Measurements from ENCODE around the gene SPATA13. TPM values are rescaled to one million over a fixed set of nuclear protein-coding genes. Genes with fewer than 3 reads are reported as not detected.

The SPATA13 gene
- total RNA-seq, 1 donor from 2014 or later: 8.0 TPM

DNA sequence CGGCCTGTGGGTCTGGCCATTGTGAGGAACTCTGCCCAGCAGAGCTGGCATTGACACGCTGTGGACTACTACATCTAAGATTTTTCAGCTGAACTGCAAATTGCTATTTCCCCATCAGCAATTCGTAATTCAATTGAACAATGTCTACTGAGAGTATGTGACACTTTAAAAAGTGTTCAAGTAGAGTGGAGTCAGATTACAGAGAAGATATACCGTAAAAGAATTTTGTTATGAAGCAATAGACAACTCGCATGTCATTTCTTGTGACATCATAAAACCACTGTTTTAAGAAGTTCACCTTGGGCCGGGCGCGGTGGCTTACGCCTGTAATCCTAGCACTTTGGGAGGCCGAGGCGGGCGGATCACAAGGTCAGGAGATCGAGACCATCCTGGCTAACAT is 116.3 kb downstream of the SPATA13 start:
- no peak for DNase-seq (ENCODE audit: low read depth, low spot score)

DNA sequence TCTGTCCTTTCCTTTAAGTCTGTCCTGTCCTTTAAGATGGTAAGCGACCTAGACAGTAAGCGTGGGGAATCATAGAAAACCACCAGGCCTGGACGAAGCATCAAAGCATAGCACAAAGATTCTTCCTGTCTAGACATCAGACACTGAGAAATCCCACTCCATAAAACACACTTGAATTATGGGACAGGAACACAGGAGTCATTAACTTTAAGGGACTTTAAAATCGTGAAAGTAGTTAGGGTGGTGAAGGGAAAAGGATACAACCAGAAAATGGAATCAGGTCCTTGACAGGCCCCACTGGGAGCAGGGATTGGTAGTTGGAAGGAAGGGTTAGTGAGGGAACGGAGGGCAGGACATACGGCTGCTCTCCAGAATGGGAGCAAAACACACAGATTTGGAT is 117.2 kb downstream of the SPATA13 start:
- DNase-seq (ENCODE audit: low read depth, low spot score): no peak

- DNase-seq (ENCODE audit: low read depth, low spot score): no peak
Observed at GRCh38 chr13:24279327-24280110, 119.0 kb downstream of the SPATA13 start.

DNA sequence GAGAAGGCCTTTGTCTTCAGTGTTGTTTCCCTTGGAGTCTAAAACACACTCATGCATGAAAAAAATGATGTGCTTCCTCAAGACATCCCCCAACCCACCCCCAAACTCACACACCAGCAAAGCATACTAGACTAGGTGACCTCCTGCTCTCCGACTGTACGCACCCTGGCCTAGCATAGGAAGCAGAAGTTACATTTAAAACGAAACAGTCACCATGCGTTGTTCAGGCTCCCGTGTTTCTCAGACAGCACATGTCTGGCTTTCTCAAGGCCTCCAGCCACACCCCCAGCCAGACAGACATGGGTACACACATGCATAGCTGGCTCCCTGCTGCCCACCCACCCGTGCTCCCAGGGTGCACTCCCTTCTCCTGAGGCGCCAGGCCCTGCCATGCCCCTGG is 120.2 kb downstream of the SPATA13 start:
- no peak for DNase-seq (ENCODE audit: low read depth, low spot score)

DNA sequence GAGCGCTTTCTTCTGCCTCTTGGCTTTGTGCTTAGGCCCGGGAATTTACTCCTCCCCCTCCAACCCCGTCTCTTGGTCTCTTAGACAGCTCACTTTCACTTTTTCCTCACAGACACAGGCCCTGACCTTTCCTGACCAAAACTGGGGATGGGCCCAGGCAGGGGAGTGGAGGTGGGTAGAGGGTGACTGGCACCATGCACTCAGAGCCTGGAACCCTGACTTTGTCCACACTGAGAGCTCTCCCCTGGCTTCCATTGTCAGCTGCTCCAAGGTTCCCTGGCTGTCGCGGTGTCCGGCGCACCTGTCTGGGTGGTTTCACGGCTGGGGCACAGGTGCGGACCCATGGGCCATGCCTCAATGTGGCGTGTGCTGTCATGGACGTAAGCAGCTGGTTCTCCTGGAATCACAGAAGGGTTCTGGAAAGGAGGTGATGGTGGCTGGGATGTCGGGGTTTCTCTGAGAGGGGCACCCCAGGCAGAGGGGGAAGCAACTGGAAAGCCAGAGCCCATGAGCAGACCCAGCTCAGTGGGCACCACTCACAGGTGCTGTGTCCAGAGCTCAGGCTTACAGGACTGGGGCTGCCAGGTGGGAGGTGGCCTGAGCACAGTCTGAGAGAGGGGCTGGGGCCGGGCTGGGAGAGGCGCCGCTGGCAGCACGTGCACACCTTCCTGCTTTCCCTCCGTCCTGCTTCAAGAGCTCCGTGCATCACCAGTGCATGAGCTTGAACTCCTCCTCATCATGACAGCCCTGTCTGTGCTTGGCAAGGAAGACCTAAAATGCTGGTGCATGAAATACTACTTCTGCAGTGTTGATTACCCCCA is 120.9 kb downstream of the SPATA13 start:
- no peak for DNase-seq (ENCODE audit: low read depth, low spot score)

GRCh38 chr13:24282256-24282655 is 121.7 kb downstream of the SPATA13 start:
- no peak for DNase-seq (ENCODE audit: low read depth, low spot score)

DNA sequence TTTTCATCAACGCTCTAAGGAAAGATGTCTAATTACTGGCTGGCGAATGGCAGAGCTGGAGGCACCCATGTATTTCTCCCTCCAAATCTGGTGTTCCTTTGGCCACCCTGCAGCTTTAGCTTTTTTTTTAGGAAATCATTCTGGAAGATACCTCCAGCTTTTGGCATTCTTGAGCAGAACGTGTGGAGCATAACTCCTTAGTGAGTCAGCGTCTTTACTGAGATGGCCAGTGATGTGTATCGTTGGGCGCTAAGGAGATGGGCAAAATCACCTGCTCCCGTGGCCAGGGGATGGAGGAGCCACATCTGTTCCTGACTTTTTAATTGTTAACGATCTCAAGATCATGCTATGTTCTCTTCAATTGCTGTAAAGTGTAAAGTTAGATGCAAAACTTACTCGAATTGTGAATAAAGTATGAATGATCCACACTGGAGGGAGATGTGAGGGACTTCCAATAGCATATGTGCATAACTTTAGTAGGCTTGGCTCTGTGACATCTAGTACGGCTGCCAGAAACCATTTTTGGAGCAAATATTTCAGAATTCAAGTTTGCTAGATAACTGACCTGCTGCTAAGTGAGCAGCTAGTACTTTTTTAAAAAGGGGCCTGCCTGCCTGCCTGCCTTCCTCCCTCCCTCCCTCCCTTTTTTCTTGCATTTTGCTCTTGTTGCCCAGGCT is 124.5 kb downstream of the SPATA13 start:
- DNase-seq (ENCODE audit: low read depth, low spot score): no peak

DNA sequence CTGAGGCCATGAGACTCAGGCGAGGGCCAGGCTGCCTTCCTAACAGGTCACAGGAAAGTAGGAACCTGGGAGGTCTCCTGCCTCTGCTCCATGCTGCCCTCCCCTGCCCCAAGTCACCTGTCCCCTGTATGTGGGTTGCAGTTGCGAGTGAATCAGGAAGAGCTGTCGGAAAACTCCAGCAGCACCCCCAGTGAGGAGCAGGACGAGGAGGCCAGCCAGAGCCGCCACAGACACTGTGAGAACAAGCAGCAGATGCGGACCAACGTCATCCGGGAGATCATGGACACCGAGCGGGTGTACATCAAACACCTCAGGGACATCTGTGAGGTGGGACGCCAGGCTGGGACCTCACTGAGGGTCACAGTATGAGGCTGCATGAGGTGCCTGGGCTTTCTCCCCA is 126.1 kb downstream of the SPATA13 start:
- no peak for DNase-seq (ENCODE audit: low read depth, low spot score)

GRCh38 chr13:24287748-24288287 is 127.3 kb downstream of the SPATA13 start:
- no peak for DNase-seq (ENCODE audit: low read depth, low spot score)

- DNase-seq (ENCODE audit: low read depth, low spot score): no peak
Observed at GRCh38 chr13:24288870-24289269, 128.3 kb downstream of the SPATA13 start.

DNA sequence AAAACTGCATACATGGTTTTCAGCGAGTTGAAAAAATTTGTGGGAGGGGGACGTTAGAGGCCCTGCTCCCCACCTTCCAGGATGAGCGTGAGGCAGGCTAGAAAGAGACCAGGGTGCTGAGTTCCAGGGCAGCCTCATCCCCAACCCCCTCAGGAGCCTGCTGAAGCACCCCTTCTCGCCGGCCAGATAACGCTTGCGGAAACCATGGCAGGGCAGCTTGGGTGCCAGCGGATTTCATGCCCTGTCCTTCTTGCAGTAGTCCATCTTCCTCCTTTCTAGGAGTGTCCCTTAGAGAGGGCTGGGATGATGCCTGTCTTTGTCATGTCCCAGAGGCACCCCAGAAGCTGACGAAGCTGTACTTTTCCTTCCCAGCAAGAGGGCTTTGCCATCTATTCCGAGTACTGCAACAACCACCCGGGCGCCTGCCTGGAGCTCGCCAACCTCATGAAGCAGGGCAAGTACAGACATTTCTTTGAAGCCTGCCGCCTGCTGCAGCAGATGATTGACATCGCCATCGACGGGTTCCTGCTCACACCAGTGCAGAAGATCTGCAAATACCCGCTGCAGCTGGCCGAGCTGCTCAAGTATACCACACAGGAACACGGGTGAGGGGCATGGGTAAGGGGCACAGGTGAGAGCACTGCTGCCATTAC is 129.9 kb downstream of the SPATA13 start:
- no peak for DNase-seq (ENCODE audit: low read depth, low spot score)

DNA sequence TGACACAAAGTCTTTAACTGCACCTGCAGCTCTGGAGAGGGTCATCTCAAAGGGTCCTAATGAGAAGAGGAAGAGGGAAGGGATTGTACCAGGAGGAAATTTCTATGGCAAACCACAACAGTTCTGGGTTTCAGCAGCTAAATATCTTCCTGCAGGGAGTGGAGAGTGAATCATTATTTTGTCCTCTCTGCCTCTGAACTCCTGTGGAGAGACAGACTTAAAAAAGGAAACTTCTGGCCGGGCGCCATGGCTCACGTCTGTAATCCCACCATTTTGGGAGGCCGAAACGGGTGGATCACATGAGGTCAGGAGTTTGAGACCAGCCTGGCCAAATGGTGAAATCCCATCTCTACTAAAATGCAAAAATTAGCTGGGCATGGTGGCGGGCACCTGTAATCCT is 132.0 kb downstream of the SPATA13 start:
- no peak for DNase-seq (ENCODE audit: low read depth, low spot score)

- DNase-seq (ENCODE audit: low read depth, low spot score): no peak
Observed at GRCh38 chr13:24293746-24294145, 133.2 kb downstream of the SPATA13 start.

- DNase-seq (ENCODE audit: low read depth, low spot score): no peak
Observed at GRCh38 chr13:24299488-24300114, 139.1 kb downstream of the SPATA13 start.

DNA sequence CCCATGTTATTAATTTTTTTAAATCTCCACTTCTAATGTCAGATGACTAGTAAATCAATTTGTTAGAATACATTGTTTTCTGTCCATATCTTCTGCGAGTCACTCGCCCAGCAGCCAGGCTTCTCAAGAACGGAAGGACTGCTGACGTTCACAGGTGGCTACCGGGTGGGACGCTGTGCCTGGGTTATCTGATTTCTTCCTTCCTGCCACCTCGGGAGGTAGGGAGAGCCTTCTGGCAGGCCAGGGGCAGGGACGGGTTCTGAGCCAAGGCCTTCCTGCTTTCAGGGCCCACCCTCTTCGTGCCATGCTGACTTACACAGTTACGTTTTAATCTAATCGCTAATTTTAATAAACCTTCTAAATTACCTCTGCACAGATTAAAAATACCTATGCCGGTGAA is 140.9 kb downstream of the SPATA13 start:
- DNase-seq (ENCODE audit: low read depth, low spot score): no peak

DNA sequence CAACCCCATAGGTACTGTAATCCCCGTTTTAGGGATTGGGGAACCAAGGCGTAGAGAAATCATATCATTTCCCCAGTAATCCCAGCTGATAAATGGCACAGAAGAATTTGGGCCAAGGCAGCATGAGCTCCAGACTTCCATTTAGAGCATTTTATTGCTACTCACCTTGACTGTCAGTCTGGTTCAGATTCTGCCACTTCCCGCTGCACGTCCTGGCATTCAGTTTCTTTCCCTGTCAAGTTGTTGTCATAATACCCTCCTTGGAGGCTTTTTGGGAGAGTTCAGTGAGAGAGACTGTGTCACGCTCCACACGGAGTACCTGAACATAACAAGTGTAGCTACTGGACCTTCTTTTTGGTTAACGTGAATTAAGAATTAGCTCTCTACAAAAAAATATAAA is 141.4 kb downstream of the SPATA13 start:
- DNase-seq (ENCODE audit: low read depth, low spot score): no peak

GRCh38 chr13:24304620-24305019 is 144.1 kb downstream of the SPATA13 start:
- DNase-seq (ENCODE audit: low read depth, low spot score): no peak

GRCh38 chr13:24306632-24307031 is 146.1 kb downstream of the SPATA13 start:
- no peak for DNase-seq (ENCODE audit: low read depth, low spot score)

GRCh38 chr13:24307211-24308067 is 146.9 kb downstream of the SPATA13 start:
- no peak for DNase-seq (ENCODE audit: low read depth, low spot score)

GRCh38 chr13:24308068-24308445 is 147.5 kb downstream of the SPATA13 start:
- DNase-seq (ENCODE audit: low read depth, low spot score): no peak

Data from pulmonary artery endothelial cell (primary cell).